Activated CD4-positive, alpha-beta T cell treated with anti-CD3 and anti-CD28 coated beads, Interleukin-10, Interleukin-2, amounts not matched to agents 100 ng/mL and 50 ng/mL, durations not matched to agents 16 hours and 8 hours (primary cell): Measurements from ENCODE around the gene TBXA2R.
A peak's percentile ranks its signal among the peaks of the same experiment; 100 is the strongest.
"Not testable (repeated sequence)": the region's sequence is repeated elsewhere in the genome, so short reads cannot be mapped to it uniquely, and the experiment has no call there.

Experiments
- DNase-seq: peaks from one replicate; pipeline ENCODE4 v3.0.0-alpha.2; 2020

TBXA2R gene

GRCh38 chr19:3638208-3639193 lies 31.8 kb upstream of the TBXA2R start:
- no peak for DNase-seq

DNA sequence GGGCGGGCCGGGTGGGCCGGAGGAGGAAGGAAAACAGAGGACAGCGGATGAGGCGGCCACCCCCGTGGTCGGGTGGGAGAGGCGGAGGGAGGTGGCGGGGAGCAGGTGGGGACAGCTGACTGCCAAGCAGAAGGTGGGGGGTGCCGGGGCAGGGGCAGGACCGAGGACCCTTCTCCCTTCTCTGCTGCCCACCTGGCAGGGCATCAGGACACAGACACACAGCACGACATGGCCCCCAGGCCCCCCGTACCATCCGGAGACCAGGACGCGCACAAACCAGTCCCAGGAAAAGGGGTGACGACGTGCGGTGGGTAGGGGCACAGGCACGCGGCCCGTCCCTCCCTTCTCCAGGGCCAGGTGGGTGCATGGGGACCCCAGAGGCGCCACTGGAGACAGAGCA lies 30.9 kb upstream of the TBXA2R start:
- DNase-seq, result no peak

DNA sequence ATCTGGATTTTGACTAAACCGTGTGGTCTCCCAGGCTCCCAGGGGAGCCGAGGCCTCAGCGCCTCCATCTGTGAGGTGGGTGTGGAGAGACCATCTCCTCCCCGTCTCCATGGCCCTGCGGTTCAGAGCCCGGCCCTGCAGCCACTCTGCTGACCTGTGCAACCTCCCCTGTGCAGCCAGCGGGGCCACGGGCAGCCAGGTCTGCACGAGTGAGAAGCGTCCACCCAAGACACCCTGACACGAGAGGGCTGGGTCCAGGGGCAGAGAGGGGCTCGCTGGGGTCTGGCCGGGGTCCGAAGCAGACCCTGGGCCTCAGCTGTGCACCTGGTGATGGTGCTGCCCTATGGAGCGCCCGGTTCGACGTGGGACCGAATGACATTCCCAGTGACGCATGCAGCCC lies 30.3 kb upstream of the TBXA2R start:
- DNase-seq, result no peak

DNA sequence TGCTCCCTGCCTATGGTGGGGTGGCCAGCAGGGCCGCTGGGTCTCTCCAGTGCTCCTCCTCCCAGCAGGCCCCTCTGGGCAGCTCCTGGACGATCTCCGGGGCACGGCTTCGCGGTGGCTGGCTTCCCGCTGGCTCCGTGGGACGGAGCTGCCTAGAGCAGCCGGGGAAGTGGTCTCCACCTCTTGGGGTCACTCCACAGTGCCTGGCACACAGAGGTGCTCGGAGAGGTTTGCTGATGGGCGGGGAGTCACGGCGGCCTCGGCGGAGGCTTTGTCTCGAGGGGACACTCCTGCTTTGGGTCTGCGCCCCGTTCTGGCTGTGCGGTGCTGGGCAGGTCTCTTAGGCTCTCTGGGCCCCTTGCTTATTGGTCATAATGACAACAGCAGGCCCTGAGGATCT lies 29.8 kb upstream of the TBXA2R start:
- no peak for DNase-seq

GRCh38 chr19:3634496-3635045 lies 27.9 kb upstream of the TBXA2R start:
- no peak for DNase-seq

DNA sequence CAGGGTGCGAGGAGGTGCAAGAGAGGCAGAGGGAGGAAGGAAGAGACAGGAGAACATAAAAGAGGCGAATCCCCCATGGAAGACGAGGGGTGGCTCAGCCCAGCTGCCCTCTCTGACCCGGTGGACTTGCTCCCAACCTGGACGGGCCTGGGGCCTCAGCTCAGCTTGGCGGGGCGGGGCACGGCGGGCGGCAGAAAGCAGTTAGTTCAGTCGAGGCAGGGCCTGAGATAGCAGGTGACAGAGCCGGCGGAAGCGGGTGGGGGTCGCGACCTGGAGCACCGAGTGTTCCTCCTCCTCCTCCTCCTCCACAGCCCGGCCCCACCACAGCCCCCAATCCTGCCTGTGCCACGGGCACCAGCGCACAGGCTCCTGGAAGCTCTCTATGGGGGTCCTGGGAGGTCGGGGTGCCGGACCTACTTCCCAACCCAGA lies 26.9 kb upstream of the TBXA2R start:
- DNase-seq, result no peak

DNA sequence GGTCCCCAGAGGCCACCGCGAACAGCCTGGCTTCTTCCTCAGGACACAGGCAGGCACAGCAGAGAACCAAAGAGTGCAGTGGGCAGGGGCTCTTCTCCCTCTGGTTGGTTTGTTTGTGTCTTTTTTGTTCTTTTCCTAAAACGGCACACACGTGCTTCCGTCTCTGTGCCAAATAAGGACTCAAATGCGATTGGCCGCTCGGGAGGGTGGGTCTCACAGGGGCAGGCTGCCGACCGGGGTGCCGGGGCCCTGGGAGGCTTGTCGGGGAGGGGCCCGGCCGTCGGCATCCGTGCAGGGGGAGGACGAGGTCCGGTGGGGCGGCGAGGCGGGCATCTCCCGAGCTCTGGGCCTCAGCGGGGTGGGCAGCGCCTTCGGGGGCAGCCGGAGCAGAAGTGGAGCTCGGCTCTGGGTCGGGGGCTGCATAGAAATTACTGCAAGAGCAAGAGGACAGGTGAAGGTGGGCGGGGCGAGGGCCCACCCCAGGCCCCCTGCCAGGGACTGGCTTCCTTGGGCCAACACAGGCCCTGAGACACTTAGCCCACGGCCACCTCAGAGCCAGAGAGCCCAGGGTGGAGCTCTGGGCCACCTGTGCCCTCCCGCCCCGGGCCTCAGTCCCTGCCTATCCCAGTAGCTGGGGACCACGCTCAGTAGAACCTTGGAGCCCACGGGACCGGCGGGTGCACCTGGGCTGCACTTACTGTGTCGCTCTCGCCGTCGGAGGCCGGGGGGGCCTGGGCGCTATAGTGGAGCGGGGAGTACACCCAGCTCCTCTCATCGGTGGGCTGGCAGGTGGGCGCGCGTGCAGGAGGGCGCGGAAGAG lies 26.3 kb upstream of the TBXA2R start:
- no peak for DNase-seq

DNA sequence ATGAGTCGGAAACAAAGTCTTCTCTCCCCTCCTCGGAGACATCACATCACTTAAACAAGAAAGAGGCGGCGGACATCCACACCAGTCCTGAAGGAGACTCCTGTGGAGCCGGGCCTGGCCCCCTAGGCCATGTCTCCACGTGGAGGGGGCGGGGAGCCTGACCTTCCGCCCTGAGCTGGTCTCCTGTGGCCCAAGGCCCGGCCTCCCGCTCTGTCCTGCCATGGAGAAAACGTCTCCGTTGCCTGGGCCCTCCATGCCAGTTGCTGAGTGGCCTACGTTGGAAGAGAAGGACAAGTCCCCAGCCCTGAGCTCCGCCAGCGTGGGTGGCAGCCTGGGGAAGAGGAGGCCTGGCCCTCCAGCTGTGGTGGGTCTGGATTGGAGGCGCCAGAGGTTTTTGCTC lies 25.4 kb upstream of the TBXA2R start:
- no peak for DNase-seq

GRCh38 chr19:3631053-3631861 lies 24.6 kb upstream of the TBXA2R start:
- DNase-seq, result no peak

DNA sequence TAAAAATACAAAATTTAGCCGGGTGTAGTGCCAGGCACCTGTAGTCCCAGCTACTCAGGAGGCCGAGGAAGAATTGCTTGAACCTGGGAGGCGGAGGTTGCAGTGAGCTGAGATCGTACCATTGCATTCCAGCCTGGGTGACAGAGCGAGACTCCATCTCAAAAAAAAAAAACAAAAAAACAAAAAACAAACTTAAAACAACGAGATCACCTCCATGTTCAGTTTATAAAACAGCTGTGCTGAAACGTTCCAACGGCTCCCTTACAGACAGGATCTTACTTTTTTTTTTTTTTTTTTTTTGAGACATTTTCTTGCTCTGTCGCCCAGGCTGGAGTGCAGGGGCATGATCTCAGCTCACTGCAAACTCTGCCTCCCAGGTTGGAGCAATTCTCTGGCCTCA lies 22.1 kb upstream of the TBXA2R start:
- not testable (repeated sequence) for DNase-seq

GRCh38 chr19:3627351-3627723 lies 20.7 kb upstream of the TBXA2R start:
- no peak for DNase-seq

GRCh38 chr19:3626473-3627350 lies 20.0 kb upstream of the TBXA2R start, which contains the start of gene CACTIN:
Gene CACTIN (minus strand): TSS chr19:3626790. CDS start chr19:3626762, 28 bp downstream.
- DNase-seq, result peak; percentile 99

- DNase-seq, result no peak
Observed at GRCh38 chr19:3625996-3626472, 19.4 kb upstream of the TBXA2R start.

GRCh38 chr19:3623716-3624115 lies 17.0 kb upstream of the TBXA2R start:
- no peak for DNase-seq

GRCh38 chr19:3622224-3622623 lies 15.5 kb upstream of the TBXA2R start:
- no peak for DNase-seq

- DNase-seq, result no peak
Observed at GRCh38 chr19:3621689-3622088, 15.0 kb upstream of the TBXA2R start.

- DNase-seq, result no peak
Observed at GRCh38 chr19:3620817-3621547, 14.3 kb upstream of the TBXA2R start.

GRCh38 chr19:3620145-3620816 lies 13.6 kb upstream of the TBXA2R start:
- DNase-seq, result no peak

DNA sequence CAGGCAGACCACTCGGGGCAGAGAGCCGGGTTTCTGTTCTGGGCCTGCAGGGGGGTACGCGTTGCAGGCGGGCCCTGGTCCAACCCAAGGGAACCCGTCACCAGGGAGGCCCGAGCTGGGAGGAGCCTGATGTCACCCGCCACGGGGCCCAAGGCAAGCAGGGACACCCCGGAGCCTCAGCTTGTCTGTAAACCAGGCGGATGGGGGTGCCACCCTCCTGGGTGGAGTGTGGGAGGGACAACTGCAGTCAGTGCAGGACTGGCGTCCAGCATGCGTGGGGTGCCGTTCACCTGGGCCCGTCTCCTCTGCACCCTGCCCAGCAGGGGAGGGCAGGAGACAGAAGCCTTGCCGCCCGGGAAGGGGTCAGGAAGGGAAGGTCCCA lies 12.9 kb upstream of the TBXA2R start:
- no peak for DNase-seq
